ENCODE measurements around the gene ZNF99.

DNA sequence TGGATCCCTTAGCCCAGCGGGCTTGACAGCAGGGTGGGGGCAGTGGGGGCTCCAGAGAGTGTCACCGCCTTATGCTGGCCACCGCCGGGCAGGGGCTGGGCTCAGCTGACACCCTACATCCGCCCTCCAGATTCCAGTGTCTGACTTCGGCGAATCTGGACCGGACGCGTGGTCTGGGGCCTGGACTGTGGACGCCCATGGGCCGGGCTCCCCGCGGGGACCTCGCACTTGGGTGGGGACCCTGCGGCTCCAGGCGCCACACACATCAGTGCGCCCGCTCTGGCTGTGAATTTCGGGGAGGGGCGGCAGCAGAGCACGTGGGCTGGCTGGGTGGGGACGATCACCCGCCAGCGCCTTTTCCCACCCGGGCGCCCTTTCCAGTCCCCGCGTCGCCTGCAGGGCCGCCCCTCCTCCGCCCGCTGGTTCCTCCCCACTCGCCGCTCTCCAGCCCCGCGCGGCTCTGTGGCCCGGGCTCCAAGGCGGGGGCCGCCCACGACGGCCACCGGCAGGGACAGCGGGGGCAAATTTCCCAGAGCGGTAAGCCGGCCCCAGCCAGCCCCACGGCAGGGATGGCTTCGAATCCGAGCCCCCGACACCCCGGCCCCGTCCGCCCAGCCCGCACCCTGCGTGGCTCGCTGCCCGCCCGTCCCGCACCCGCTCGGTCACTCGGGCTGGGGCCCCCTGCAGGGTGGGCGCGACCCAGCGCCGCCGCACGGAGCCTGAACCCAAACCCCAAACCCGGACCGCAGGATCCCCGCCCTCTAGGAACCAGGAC lies 23.3 kb upstream of the ZNF99 start:
- TF ChIP-seq, protein P1, sequence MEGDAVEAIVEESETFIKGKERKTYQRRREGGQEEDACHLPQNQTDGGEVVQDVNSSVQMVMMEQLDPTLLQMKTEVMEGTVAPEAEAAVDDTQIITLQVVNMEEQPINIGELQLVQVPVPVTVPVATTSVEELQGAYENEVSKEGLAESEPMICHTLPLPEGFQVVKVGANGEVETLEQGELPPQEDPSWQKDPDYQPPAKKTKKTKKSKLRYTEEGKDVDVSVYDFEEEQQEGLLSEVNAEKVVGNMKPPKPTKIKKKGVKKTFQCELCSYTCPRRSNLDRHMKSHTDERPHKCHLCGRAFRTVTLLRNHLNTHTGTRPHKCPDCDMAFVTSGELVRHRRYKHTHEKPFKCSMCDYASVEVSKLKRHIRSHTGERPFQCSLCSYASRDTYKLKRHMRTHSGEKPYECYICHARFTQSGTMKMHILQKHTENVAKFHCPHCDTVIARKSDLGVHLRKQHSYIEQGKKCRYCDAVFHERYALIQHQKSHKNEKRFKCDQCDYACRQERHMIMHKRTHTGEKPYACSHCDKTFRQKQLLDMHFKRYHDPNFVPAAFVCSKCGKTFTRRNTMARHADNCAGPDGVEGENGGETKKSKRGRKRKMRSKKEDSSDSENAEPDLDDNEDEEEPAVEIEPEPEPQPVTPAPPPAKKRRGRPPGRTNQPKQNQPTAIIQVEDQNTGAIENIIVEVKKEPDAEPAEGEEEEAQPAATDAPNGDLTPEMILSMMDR (conservative IDR thresholded peaks at IDR 0.05; ENCODE audit: low read depth, low read length) = no peak
- TF ChIP-seq EZH2 (IDR thresholded peaks at IDR 0.05; ENCODE audit: borderline replicate concordance, low read depth, low read length, poor library complexity, severe bottlenecking) = no peak
